Activated T-helper 1 cell treated with anti-CD3 and anti-CD28 coated beads, Interleukin-12 subunit alpha, Interleukin-12 subunit beta, Interleukin-2, Interleukin-4 antibody, amounts not matched to agents 30 ng/mL and 10 ng/mL and 1 ng/mL, durations not matched to agents 14 hours and 24 hours and 36 hours (primary cell): Measurements from ENCODE around the gene DOCK6. TPM values are rescaled to one million over a fixed set of nuclear protein-coding genes. Genes with fewer than 3 reads are reported as not detected.

ENCODE experiments used
- DNase-seq: peaks from one replicate; pipeline ENCODE4 v3.0.0; 2021; ENCODE audit warnings: low spot score
- H3K27ac Mint-ChIP-seq: one replicate; pipeline ENCODE4 v1.8.0; 2021; ENCODE audit warnings: mild to moderate bottlenecking, mixed read lengths
- H3K27me3 Mint-ChIP-seq: one replicate; pipeline ENCODE4 v1.8.0; 2022; ENCODE audit warnings: mild to moderate bottlenecking, moderate library complexity, mixed read lengths; ENCODE audit not compliant: insufficient read depth
- H3K36me3 Mint-ChIP-seq: one replicate; pipeline ENCODE4 v1.8.0; 2021; ENCODE audit warnings: low read depth, mixed read lengths
- H3K4me1 Mint-ChIP-seq: one replicate; pipeline ENCODE4 v1.8.0; 2021; ENCODE audit warnings: low read depth, mixed read lengths
- H3K4me3 Mint-ChIP-seq: one replicate; pipeline ENCODE4 v1.8.0; 2021; ENCODE audit warnings: mild to moderate bottlenecking, moderate library complexity, mixed read lengths
- H3K9me3 Mint-ChIP-seq: one replicate; pipeline ENCODE4 v1.8.0; 2021; ENCODE audit warnings: mixed read lengths
- intact Hi-C: fragments of 100-400 bp; cut with micrococcal nuclease; formaldehyde crosslinking; loops from one replicate; pipeline ENCODE4 v1.15.1; 2024
- total RNA-seq: library from RNA; stranded (reverse); gene quantifications from 2 replicates; pipeline ENCODE4 v1.2.3, GENCODE V29; 2022

The DOCK6 gene
- total RNA-seq, 1 donor from 2014 or later = 1.2 TPM

DNA sequence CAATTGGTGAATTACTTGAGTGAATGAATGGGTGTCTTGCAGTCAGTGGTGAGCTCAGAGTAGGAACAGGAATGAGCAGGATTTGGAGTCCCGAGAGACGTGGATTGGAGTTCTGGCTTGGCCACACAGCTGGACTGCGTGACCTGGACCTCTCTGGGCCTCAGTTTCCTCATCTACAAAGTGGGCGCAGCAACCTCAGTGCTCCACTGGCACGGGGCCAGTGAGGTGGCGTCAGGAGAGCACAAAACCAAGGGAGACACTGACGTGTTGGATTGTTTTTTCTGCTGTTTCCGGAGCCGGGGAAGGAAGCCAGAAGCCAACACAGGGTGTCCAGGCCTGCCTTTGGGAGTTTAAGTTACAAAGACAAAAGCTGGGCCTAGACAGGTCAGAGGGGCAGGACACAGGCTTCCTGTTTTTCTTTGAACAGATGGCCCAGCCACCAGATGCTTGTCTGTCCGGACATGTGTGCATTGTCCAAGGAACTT lies 6.5 kb upstream of the DOCK6 start:
- intact Hi-C loops = no loop called here
- H3K27me3 Mint-ChIP-seq = peaks cover 51% of the 10 kb centered on the region
- no peaks in the 10 kb centered on the region for H3K9me3 Mint-ChIP-seq
- H3K27ac Mint-ChIP-seq = no peak overlapping the region
- no peak for DNase-seq
- H3K36me3 Mint-ChIP-seq = no peaks in the 10 kb centered on the region
- H3K4me3 Mint-ChIP-seq = no peak overlapping the region
- H3K4me1 Mint-ChIP-seq = no peaks in the 10 kb centered on the region

DNA sequence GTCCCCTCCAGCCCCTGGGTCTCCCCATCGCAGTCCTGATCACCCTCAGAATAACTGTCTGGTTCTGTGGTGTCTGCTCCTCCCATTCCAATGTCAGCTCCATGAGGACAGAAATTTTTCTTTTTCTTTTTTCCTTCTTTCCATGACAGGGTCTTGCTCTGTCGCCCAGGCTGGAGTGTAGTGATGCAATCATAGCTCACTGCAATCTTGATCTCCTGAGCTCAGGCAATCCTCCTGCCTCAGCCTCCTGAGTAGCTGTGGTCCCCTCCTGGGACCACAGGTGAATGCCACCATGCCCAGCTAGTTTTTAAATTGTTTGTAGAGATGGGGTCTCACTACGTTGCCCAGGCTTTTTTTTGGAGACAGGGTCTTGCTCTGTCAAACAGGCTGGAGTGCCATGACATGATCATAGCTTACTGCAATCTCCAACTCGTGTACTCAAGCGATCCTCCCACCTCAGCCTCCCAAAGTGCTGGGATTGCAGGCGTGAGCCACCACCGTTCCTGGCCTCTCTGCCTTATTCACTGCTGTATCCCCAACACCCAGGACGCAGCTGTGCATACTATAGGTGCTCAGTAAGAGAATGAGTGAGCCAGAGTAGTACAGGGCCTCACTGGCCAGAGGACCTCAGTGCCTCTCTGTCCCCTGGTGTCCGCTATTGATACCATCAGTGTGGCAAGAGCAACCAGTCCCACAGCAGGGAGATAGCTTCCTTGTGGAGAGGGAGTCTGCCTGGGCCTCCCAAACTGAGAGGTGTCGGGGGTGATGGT lies 5.2 kb upstream of the DOCK6 start:
- H3K4me3 Mint-ChIP-seq = no peak overlapping the region
- no peaks in the 10 kb centered on the region for H3K9me3 Mint-ChIP-seq
- no peak overlapping the region for H3K27ac Mint-ChIP-seq
- H3K4me1 Mint-ChIP-seq = no peaks in the 10 kb centered on the region
- no peak for DNase-seq
- H3K36me3 Mint-ChIP-seq = no peaks in the 10 kb centered on the region
- intact Hi-C loops = no loop called here
- peaks cover 50% of the 10 kb centered on the region for H3K27me3 Mint-ChIP-seq

DNA sequence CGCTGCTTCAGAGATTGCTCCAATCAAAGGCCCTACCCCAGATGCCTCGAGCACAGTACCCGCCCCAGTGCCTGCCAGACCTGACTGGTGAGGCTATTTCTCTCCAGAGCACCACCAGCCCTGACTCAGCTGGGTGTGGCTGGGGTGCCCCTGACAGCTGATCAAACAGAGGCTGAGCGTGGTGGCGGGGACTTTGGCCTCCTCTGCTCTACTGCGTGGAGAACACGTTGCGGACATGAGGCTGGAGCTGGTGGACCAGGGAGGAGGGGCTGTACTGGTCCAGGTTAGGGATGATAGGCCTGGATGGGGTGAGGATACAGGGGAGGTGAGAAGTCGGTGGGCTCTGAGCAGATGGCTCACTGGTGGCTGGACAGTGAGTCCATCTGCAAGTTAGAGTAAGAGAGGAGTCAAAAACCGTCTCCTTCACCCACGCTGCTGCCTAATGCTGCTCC lies 3.5 kb upstream of the DOCK6 start:
- H3K27ac Mint-ChIP-seq = no peak overlapping the region
- intact Hi-C loops = no loop called here
- no peaks in the 10 kb centered on the region for H3K9me3 Mint-ChIP-seq
- DNase-seq = no peak
- H3K27me3 Mint-ChIP-seq = peaks cover 56% of the 10 kb centered on the region
- H3K36me3 Mint-ChIP-seq = no peaks in the 10 kb centered on the region
- H3K4me1 Mint-ChIP-seq = no peaks in the 10 kb centered on the region
- H3K4me3 Mint-ChIP-seq = no peak overlapping the region

DNA sequence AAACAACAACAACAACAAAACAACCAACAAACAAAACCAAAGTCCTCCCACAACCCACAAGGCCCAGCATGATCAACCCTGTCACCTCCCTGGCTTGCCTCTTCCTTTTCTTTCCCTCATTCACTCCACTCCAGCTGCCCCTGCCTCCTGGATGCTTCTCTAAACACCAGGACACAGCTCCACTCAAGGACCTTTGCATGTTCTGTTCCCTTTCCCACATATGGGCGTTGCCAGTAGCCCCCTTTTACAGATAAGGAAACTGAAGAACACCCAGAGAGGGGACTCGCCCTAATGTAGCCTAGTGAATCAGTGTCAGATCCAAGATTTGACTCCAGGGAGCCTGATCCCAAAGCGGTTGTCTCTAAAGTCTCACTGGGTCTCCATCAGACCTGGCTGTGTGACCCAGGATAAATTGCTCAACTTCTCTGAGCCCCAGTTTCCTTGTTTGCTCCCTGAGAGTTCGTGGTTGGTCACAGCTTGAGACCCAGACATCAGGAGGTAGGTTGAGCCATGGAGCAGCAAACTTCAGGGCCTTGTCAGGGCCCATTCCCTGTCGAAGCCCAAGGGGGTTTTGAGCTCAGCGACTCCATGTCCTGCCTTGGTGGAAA lies 3.0 kb upstream of the DOCK6 start:
- no peaks in the 10 kb centered on the region for H3K4me1 Mint-ChIP-seq
- no peak overlapping the region for H3K27ac Mint-ChIP-seq
- DNase-seq = no peak
- no peaks in the 10 kb centered on the region for H3K36me3 Mint-ChIP-seq
- no peaks in the 10 kb centered on the region for H3K9me3 Mint-ChIP-seq
- no peak overlapping the region for H3K4me3 Mint-ChIP-seq
- intact Hi-C loops = no loop called here
- peaks cover 57% of the 10 kb centered on the region for H3K27me3 Mint-ChIP-seq

DNA sequence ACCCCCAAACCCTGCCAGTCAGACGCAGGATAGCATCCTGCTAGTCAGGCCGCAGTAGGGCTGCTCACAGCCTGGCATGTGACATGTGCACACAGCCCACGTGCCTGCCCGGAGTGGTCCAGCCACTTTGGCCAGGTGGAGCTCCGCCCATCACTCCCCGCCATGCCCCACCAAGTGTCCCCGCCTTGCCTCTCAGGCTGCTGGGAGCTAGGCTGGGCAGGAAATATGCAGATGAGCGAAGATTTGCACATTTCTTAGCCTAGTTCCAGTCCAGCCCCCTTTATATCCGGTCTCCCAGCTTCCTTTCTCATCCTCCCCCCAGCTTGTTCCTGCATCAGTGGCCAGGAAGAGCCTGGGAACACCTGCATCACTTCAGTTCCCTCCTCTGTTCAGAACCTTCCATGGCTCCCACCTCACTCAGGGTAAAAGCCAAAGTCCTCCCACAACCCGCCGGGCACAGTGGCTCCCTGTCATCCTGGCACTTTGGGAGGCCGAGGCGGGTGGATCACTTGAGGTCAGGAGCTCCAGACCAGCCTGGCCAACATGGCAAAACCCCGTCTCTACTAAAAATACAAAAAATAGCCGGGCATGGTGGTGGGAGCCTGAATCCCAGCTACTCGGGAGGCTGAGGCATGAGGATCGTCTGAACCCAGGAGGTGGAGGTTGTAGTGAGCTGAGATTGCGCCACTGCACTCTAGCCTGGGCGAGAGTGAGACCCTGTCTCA lies 2.3 kb upstream of the DOCK6 start:
- Mint-ChIP-seq H3K9me3 (no peaks in the 10 kb centered on the region), H3K27me3 (peaks cover 60% of the 10 kb centered on the region), H3K27ac (no peak overlapping the region), H3K4me1 (no peaks in the 10 kb centered on the region), H3K36me3 (no peaks in the 10 kb centered on the region), H3K4me3 (no peak overlapping the region)
- DNase-seq = no peak
- intact Hi-C loops = no loop called here

DNA sequence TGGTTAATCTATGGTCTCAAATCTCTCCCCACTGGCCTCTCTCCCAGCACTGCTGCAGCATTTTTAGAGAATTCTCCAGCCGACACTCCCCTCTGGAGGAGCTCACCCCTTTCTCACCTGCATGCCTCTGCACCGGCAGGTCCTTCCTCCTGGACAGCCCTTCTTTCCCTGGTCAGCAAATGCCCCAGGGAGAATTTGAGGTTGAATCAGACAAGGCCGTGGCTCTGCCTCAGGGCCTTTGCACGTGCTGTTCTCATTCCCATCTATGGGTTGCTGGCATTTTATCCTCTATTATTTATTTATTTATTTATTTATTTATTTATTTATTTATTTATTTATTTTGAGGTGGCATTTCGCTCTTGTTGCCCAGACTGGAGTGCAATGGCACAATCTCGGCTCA lies 1.4 kb upstream of the DOCK6 start:
- H3K36me3 Mint-ChIP-seq = no peaks in the 10 kb centered on the region
- no peak overlapping the region for H3K27ac Mint-ChIP-seq
- H3K4me3 Mint-ChIP-seq = no peak overlapping the region
- no peak for DNase-seq
- H3K9me3 Mint-ChIP-seq = no peaks in the 10 kb centered on the region
- peaks cover 55% of the 10 kb centered on the region for H3K27me3 Mint-ChIP-seq
- intact Hi-C loops = no loop called here
- no peaks in the 10 kb centered on the region for H3K4me1 Mint-ChIP-seq

DNA sequence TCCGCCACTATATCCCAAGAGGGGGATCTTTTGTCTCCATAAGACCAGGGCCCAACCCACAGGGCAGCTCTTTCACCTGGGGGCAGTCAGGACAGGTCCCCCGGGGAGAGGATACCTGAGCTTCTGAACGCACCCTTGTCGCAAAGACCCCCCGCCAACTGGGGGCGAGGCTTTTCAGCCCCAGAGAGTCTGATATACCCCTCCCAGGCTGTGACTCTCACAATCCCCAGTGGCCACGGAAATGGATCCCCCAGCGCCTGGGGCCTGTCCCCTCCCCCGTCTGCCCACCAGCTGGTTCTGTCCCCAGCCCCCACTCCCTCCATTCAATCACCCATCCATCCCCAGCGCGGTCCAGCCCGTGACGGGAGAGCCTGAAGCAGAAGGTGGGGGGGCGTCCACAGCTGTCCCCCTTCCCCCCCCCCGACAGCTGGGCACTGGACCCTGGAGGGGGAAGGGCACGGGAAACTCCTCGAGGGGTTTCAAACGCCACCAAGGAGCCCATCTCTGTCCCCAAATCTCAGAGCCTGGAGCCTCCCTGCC lies 823 bp downstream of the DOCK6 start:
- Mint-ChIP-seq H3K27ac (no peak overlapping the region), H3K27me3 (peaks cover 41% of the 10 kb centered on the region), H3K4me1 (no peaks in the 10 kb centered on the region), H3K4me3 (peak overlapping the region; percentile 15), H3K9me3 (no peaks in the 10 kb centered on the region), H3K36me3 (no peaks in the 10 kb centered on the region)
- intact Hi-C loops = no loop called here
- no peak for DNase-seq

DNA sequence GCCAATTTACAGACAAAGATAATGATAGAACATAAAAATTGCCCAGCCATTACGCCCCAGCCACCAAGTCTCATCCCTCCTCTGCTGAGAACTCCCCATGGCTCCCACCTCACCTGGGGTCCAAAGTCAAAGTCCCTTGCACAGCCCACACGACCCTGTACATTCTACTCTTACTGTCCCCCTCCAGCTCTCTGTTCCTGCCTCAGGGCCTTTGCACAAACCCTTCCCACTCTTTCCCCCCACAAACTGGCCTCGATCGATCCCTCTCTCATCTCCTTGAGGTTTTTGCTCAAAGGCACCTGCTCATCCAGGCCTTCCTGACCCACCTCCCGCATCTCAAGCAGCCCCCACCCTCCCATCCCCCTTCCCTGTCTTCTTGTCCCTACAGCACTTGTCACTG lies 1.3 kb downstream of the DOCK6 start:
- peak overlapping the region; percentile 50 for H3K4me3 Mint-ChIP-seq
- no peaks in the 10 kb centered on the region for H3K9me3 Mint-ChIP-seq
- peaks cover 36% of the 10 kb centered on the region for H3K27me3 Mint-ChIP-seq

DNA sequence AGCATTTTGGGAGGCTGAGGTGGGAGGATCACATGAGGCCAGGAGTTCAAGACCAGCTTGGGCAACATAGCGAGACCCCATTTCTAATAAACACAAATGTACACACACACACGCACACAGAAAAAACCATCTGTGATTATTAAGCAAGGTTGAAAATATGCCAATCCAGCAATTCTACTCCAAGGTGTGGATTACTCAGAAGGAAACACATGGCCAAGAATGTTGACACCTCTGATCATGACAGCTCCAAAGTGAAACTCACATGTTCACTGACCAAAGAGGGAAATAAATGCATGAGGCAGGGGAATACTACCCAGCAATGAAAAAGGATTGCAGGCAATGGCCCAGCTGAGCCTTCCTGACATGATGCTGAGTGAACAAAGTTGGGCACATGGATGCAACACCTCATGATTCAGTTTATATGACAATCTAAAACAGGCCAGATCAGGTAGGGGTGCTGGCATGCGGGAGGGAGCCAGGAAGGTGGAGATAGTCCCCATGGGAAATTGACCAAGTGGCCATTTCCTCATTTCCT lies 4.4 kb downstream of the DOCK6 start:
- Mint-ChIP-seq H3K4me3 (no peak overlapping the region), H3K4me1 (no peaks in the 10 kb centered on the region), H3K27me3 (peaks cover 17% of the 10 kb centered on the region), H3K36me3 (no peaks in the 10 kb centered on the region), H3K27ac (no peak overlapping the region), H3K9me3 (no peaks in the 10 kb centered on the region)
- intact Hi-C loops = no loop called here
- no peak for DNase-seq

More for the DNA sequence above, 1.3 kb downstream of the DOCK6 start:
- Mint-ChIP-seq H3K27ac (no peak overlapping the region), H3K36me3 (no peaks in the 10 kb centered on the region), H3K4me1 (no peaks in the 10 kb centered on the region)
- DNase-seq = no peak
- intact Hi-C loops = no loop called here

DNA sequence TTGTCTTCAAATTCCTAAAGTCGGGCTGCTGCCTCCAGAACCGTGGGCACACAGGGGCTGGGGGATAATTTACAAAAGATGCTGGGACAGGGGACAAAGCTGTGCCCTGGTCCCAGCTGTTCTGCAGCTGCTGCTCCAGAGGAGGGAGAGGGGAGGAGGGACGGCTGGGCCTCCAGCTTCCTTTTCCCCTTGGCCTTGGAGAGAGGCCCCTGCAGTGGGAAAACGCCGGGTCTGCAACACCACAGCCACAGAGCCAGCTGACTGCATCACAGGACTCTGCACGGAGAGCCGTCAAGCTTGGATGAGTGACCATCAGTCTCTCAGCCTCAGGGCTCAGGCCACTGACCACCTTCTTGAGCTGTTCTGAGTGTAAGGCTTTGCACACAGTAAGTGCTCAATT lies 6.1 kb downstream of the DOCK6 start:
- peaks cover 9% of the 10 kb centered on the region for H3K27me3 Mint-ChIP-seq
- no peak overlapping the region for H3K4me3 Mint-ChIP-seq
- H3K27ac Mint-ChIP-seq = no peak overlapping the region
- H3K36me3 Mint-ChIP-seq = no peaks in the 10 kb centered on the region
- H3K4me1 Mint-ChIP-seq = no peaks in the 10 kb centered on the region
- intact Hi-C loops = no loop called here
- H3K9me3 Mint-ChIP-seq = no peaks in the 10 kb centered on the region
- no peak for DNase-seq

DNA sequence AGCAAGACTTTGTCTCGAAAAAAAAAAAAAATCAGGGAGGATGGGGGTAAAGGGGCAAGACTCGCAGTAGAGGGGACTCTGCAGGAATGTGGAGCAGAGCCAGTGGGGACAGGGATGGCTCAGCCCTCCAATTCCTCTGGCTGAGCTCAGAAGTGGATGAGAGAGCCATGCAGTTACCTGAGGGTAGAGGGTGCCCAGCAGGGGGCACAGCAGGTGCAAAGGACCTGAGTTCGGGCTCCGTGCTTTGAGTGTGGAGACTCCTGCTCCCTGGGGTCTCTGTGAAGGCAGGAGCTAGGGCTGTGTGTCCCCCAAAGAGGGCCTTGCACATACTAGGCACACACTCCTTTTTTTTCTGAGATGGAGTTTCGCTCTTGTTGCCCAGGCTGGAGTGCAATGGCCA lies 7.7 kb downstream of the DOCK6 start:
- Mint-ChIP-seq H3K27ac (no peak overlapping the region), H3K36me3 (no peaks in the 10 kb centered on the region), H3K4me1 (no peaks in the 10 kb centered on the region), H3K4me3 (no peak overlapping the region), H3K27me3 (no peaks in the 10 kb centered on the region), H3K9me3 (no peaks in the 10 kb centered on the region)
- no peak for DNase-seq
- intact Hi-C loops = no loop called here

DNA sequence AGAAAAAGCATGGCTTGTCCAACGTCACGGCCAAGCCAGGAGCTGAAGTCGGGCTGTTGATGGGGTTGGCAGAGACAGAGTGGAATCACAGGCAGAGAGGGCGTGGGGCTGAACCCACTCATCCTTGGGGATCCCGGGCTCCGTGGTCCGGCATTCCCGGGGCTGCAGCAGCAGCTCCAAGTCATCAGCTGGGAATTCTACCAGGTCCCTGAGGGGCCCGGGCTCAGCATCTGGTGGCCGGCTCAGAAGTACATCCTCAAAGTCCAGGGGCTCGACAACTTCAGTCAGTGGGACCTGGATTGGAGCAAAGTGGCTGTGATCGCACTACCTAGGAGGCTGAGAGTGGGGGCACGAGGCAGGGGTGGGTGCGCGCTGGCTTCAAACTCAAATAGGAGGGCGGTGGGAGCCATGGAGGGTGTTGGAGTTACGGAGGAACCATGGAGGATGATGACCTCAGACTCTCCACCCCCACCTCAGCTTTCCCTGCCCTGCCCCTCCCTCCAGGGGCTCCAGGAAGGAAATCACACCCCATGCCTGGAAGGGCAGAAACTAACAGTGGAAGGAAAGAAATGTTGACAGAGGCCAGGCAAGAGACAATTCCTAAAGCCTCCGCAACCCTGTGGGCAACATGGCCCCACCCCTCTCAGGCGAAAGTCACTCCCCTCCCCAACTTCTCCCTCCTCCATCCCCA lies 9.5 kb downstream of the DOCK6 start:
- Mint-ChIP-seq H3K4me1 (no peaks in the 10 kb centered on the region), H3K27ac (no peak overlapping the region), H3K9me3 (no peaks in the 10 kb centered on the region), H3K4me3 (no peak overlapping the region), H3K27me3 (peaks cover 2% of the 10 kb centered on the region), H3K36me3 (no peaks in the 10 kb centered on the region)
- DNase-seq = no peak
- intact Hi-C loops = no loop called here
